NCI-H1694 treated with DMSO at 0.1 percent for 48 hours (cell line): ENCODE data around the gene ATXN1L.
"Not testable (repeated sequence)": the region's sequence is repeated elsewhere in the genome, so short reads cannot be mapped to it uniquely, and the experiment has no call there.

Experiments
- DNase-seq: peaks from one replicate; lab custom pipeline; 2025; lab: John Stamatoyannopoulos, UW

The ATXN1L gene, protein sequence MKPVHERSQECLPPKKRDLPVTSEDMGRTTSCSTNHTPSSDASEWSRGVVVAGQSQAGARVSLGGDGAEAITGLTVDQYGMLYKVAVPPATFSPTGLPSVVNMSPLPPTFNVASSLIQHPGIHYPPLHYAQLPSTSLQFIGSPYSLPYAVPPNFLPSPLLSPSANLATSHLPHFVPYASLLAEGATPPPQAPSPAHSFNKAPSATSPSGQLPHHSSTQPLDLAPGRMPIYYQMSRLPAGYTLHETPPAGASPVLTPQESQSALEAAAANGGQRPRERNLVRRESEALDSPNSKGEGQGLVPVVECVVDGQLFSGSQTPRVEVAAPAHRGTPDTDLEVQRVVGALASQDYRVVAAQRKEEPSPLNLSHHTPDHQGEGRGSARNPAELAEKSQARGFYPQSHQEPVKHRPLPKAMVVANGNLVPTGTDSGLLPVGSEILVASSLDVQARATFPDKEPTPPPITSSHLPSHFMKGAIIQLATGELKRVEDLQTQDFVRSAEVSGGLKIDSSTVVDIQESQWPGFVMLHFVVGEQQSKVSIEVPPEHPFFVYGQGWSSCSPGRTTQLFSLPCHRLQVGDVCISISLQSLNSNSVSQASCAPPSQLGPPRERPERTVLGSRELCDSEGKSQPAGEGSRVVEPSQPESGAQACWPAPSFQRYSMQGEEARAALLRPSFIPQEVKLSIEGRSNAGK

DNA sequence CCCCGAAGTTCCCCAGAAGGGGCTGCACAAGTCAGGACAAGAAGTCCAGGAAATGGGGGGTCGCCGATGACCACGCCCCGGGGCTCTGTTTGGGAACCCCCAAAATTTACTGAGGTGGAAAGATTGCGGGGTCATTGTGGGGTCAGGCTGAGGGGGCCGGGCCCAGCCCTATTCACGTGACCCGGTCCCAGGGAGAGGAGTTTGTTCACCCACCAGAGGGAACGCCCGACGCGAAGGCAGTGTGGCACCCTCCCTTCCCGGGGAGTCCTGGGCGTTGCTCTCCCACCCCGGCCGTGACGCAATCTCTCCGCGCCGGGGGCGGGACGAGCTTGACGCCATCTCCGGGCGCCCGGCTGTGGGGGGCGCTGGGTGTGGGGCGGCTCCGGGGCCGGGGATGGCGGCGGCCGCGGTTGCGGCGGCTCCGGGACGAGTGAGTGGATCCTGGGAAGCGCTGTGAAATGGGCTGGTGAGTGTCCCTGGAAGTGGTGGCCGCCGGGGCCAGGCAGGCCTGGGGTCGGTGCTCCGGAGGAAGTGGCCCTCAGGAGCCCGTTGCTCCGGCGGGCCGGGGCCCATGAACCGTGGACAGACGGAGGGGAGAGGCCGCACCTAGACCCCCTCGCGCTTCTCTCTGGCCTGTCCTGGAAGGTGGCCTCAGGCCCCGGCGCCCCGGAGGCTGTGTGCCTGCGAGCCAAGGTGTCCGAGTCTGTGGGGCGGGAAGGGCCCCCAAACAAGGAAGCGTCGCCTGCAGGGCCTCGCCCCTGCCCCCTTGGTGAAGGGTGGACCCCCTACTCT is at the start of gene ATXN1L:
TSS of gene ATXN1L (plus strand) at position 338 of the 792 bp plus-strand sequence. CDS start 3,765 bp downstream, outside the sequence.
- peak; percentile 79 for DNase-seq

DNA sequence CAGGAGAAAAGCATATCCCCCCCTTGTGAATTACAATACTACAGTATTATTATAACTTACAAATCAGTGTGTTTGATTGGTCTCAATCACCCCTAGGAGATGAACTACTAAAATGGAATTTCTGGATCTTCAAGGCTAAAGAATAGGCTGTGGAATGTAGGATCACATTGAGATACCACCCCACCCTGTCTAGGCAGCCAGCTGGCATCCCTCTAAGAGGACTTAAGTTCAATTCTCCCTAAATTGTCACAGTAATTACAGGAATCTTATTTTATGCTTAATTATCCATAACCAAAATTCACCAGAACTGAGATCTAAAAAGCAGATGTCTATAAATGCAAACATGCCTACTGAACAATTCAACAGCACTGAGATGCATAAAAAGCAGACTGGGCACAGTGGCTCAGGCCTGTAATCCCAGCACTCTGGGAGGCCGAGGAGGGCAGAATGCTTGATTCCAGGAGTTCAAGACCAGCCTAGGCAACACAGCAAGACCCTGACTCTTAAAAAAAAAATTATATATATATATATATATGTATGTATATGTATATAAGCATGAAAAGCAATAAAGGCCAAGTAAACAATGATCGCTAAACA is 49.2 kb upstream of the ATXN1L start:
- DNase-seq = no peak

DNA sequence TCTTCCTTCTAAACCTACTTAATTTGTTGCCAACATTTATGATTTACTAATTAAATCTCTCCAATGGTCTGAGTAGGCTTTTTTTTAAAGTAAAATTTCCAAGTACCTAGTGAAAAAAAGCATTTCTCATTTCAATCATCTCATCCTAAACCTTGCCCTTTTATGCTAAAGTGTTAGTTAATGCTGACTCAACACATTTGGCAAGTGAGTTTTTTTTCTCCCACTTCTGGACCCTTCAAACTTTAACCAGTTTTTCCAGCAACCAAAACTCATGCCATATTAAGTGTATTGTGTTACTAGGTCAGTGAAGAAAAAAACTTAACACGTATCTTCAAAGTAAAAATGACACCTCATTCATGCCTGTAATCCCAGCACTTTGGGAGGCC is 42.5 kb upstream of the ATXN1L start:
- DNase-seq = no peak

DNA sequence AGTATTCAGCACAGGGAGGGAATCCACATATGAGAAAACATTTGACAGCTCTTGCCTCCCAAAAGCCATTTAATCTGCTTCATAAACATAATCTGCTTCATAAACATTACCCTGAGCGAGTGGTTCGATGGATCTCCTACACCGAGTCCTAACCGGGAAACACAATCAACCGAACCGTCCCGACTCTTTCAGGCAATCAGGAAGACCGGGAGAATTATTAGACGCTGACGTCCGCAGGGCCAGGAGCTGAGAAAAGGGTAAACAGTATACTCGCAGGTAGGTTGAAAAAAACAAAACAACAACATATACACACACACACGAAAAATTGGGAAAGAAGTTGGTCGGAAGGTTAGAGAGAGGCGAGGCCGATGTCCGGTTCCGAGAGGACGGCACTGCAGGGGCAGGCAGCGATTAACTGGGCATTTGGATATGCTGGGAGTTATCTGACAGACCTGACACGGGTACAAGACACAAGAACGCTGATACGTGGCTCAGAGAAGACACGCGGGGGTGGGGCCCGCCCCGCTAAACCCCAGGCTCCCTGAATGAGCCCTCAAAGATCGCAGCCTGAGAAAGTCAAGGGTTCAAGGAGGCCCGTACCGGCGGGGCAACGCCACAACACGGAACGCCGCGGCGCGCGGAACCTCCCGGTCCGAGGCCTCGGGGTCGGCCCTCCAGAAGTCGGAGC is 37.7 kb upstream of the ATXN1L start:
- no peak for DNase-seq

DNA sequence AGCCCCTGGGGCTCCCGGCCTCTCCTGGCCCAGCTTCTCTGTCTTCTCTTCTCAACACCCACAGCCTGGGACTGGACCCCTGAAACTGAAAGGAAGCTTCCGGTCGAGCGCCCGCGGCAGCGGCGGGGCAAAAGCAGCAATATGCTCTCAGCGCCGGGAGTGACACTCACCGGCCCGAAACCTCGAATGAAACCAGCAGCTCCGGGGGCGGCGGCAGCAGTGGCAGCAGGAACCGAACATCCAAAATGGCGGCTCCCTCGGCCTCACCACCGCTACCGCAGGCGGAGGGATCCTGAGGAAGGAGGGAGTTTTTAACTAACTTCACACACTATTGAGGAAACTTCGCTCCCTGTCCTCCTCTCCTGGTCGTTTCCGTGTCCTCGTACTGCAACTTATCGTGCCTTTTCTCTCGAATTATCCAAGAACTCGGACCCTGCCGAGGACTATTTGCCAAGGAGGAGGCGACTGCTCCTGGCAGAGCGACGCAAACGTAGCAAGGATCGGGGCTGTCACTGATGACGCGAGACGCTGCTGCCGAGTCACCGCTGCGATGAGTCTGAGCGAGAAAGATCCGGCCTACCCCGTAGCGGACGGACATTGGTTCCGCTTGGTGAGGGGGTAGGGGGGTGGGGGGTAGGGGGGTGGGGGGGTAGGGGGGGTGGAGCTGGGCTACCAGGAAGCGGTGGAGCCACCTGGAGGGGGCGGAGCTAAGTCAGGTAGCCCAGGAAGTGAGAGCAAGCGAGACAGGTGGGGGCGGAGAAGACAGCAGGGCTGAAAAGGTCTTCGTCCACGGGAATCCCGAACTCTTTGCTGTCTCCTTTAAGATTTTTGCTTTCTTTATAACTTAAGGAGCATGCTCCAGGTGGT is 37.0 kb upstream of the ATXN1L start, which contains the start of gene AP1G1:
TSS of gene AP1G1 (minus strand) at position 242 of the 867 bp plus-strand sequence. CDS start 19,355 bp downstream, outside the sequence.
- peak; percentile 89 for DNase-seq

DNA sequence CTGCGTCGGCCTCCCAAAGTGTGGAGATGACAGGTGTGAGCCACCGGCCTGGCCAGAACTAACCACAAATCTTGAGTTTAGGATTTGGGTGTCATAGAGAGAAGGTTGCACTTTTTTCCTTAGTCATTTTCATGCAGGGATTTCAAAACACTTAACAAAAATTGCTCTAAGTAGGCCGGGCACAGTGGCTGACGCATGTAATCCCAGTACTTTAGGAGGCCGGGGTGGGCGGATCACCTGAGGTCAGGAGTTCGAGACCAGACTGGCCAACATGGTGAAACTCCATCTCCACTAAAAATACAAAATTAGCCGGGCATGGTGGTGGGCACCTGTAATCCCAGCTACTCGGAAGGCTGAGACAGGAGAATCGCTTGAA is 35.6 kb upstream of the ATXN1L start:
- DNase-seq = not testable (repeated sequence)

DNA sequence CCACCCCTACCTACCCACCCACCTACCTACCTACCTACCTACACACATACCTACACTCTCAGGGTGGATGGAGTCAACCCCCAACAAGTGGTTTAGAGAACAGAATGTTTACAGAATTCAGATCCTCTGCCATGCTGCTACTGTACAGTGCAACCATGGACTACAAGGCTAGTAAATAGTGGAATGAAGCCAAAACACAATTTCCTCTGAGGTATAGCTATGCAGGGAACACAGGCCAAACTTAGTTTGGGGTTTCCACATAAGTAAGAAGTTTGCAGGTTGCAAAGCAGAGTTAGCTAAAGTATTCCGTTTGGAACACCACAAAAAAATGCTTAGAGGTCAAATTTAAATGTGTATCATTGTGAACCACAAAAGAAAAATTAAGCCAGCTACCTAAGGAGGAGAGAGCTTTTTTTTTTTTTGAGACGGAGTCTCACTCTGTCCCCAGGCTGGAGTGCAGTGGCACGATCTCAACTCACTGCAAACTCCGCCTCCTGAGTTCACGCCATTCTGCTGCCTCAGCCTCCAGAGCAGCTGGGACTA is 34.4 kb upstream of the ATXN1L start:
- DNase-seq = no peak

DNA sequence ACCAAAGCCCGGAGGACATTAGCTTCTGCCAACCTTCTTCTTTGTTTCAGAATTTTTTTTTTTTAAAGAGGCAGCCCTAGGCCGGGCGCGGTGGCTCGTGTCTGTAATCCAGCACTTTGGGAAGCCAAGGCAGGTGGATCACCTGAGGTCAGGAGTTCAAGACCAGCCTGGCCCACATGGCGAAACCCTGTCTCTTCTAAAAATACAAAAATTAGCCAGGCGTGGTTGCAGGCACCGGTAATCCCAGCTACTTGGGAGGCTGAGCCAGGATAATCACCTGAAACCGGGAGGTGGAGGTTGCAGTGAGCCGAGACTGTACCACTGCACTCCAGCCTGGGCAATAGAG is 28.6 kb upstream of the ATXN1L start:
- DNase-seq = not testable (repeated sequence)

DNA sequence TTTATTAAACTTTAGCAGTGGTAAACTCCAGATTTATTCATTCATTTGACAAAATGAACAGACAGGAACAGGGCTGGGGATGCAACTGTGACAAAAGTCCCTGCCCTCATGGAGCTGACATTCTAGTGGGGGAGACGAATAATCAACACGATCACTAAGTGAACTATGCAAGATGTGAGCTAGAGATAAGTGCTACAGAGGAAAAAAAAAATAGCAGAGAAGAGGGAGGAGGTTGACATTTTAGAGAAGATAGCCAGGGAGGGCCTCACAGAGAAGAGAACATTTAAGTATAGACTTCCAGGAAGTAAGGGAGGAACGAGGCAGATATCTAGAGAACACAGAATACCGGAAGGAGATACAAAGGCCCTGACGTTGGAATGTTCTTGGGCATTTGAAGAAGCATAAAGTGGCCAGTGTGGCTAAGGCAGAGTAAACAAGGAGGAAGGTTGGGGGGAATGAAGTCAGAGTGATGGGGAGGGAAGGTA is 19.2 kb upstream of the ATXN1L start:
- DNase-seq = no peak

DNA sequence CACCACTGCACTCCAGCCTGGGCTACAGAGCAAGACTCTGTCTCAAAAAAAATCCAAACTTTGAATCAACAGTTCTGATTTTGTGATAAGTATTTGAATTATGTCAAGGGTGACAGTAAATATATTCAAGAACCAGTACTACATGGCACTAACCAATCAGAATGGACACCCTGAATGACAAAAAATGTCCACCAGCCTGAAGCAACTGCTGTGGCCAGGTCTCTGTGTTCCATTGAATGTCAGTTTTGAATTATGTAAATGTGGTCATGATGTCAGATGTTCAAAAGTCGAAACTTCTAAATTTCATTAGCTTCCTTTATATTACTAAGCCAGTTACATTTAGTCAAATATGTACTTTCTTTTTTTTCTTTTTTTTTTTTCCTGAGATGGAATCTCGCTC is 15.4 kb upstream of the ATXN1L start:
- no peak for DNase-seq

DNA sequence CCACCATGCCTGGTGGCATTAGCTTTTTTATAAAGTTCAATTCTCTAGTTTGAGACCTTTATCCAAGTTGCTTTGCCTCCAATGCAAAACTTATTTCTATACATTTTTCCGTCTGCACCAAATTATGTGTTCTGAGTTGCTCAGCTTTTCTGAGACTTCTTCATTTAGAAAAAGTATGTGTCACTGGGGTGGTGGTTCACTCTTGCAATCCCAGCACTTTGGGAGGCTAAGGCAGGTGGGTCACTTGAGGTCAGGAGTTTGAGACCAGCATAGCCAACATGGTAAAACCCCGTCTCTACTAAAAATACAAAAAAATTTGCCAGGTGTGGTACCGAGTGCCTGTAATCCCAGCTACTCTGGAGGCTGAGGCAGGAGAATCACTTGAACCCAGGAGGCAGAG is 14.1 kb upstream of the ATXN1L start:
- DNase-seq = not testable (repeated sequence)

DNA sequence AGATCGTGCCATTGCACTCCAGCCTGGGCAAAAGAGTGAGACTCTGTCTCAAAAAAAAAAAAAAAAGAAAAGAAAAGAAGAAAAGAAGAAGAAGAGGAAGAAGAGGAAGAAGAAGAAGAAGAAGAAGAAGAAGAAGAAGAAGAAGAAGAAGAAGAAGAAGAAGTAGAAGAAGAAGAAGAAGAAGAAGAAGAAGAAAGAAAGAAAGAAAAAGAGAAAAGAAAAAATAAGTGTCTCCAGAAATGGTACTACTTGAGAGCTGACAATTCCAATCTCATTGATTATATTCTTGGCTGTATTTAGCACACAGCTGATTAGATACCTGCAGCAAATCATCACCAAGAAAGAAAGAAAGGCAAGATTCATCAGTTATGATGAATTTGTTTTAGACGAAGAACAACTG is 13.7 kb upstream of the ATXN1L start:
- not testable (repeated sequence) for DNase-seq

DNA sequence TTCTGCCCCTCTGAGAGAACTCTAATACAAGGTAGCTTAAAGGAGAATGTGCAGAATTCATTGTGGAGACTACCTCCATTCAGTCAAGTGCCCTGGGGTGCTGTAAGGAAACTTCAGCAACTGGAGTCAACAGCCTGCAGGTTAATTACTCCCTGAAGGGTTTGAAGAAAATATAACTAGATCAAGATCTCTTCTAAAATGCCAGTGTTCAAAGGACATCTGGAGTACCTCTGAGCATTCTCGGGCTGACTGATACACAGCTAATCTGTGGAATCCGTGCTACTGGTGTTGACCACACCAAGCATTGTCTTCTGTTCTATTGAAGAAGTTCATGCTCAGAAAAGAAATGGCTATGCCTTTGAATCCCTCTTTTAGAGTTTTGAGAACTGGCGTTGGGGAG is 11.5 kb upstream of the ATXN1L start:
- DNase-seq = no peak

DNA sequence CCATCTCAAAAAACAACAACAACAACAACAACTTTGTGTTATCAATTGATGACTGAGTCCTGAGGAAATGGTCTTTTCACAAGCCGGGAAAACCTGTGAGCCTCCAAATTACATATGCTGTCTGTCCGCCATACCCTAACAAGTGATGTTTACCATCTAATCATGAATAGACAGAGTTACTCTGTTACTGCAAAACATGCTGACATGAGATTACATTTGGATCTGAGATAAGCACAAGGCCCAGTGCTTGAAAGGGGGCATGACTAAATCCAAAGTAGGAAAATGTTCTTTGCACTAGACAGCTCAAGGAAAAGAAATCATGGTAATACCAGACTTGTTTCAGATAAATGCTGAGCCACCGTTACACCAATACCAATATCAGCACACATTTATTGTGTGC is 8.6 kb upstream of the ATXN1L start:
- no peak for DNase-seq

DNA sequence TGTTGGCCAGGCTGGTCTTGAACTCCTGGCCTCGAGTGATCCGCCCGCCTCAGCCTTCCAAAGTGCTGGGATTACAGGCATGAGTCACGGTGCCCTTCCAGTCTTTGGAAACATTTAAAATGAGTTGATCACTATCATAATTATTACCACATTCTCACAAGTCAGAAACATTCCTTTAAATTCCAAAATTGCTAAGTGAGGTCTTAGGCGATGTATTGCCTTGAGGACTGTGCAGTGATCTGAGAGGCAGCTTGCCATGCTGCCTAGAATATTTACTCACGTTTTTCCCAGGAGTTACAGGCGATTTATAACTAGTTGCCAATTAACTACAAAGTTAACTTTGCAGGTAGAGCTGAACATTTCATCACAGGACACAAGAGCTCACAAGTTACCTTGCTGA is 5.7 kb upstream of the ATXN1L start:
- DNase-seq = no peak

DNA sequence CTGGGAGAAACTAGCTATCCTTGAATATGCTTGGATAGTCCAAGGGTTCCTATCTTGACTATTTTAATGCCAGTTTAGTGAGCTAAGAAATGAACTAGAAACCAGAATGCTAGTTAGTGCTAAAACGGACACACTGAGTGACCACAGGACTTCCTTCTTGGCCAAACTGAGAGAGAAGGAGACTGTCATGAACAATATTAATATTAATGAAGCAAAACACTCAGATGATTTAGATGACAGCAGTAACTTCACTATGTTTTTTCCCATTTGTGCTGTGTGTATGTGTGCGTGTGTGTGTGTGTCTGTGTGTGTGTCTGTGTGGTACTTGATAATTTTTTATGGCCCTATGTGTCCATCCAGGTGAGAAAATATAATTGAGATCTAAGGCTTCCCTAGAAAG is 2.2 kb upstream of the ATXN1L start:
- no peak for DNase-seq

DNA sequence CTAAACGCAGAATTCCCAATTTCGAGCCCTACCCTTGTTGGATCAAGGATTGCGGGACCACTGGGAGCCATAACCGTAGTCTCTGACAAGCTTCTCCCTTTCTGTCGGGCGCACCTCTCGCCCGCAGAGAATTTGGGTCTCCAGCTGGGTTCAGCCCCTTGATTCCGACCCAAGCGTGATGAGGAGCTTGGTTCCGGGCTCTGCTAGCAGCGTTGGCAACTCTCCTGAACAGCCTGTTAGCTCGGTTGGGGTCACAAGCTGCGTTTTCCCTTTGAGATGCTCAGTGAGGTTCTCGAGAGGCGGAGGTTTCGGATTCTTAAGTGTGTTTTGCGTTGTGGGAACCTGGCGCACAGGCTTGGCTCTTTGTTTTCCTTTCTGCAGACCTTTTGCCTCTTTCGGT is 655 bp downstream of the ATXN1L start:
- DNase-seq = no peak

DNA sequence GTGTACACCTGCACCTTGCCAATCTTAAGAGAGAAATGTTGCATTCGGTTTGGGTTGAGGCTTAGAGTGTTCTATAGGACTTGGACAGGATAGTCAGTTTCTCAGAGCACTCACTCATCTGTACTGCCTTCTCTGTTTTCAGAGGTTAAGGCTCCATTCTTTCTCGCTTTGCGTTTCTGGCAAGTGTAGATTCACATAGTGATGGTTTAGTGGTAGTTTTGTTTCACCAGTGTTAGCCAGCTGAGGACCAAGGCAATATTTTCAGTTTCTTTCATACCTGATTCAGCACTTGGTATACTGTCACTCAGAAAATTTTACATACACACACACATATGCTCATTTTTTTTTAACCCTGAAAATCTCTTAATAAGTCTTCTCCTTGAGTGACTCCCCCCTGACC is 1.3 kb downstream of the ATXN1L start:
- no peak for DNase-seq

DNA sequence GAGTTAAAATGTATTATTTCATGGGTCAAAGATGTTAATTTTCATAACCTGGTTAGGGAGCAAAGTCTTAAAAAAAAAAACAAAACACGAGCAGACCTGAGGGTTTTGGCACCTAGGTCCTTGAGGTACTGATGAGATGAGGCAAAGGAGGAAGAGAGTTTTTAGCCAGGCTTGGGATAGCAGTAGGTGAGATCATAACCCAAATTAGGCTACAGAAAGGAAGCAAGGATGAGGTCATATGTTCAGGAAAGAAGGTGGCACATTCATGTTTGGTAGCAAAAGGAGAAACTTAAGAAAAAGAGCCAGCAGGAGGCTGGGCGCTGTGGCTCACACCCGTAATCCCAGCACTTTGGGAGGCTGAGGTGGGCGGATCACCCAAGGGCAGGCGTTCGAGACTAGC is 2.8 kb downstream of the ATXN1L start:
- DNase-seq = no peak

DNA sequence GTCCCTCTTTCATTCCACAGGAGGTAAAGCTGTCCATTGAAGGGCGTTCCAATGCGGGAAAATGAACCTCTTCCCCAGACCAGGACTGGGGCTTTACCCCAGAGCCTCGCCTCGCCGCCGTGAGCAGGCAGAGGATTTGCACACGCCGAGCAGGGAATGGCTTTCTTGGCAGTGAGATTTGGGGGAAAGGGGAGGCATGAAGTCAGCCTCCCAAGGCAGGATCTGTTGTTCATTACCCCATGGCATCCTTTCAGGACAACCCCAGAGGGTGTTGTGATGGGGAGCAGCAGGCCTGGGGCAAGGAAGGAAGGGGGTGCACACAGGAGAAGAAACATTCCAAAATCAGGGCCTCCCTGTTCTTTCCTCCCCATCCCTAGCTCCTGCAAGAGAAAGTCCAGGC is 6.0 kb downstream of the ATXN1L start:
- no peak for DNase-seq
